ENCODE data around the gene GLI2.

DNA sequence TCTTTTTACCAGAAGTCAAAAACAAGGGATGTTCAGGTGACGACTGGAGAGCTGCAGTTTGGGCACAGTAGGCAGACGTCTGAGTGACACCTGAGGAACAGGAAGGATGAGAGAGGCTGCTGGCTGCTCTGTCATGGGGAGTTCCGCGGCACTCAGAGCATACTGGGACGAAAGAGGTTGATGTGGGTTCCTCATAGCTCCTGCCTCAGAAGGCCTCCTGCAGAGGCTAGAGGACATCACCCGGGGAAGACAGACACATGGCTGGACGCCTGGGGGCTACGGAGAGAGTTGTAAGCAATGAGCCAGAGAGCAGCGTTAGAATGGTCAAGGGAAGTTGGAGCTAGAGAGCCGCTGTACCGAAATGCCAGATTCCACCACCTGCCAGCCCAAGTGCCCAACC is 45.1 kb upstream of the GLI2 start:
- TF ChIP-seq POLR2A (IDR thresholded peaks at IDR 0.05) (no peak), CTCF (IDR thresholded peaks at IDR 0.05) (no peak)
